OCI-LY7 (cell line): ENCODE results near the gene IGFN1. TPM values are rescaled to one million over a fixed set of nuclear protein-coding genes. Genes with fewer than 3 reads are reported as not detected.

Experiments used
- BruUV-seq: library from RNA; stranded (reverse); fragments of 400-500 nt; replicated peaks from 2 replicates; lab custom pipeline; 2021; lab: Mats Ljungman, UMichigan
- CTCF ChIA-PET: fragments of 300-600 bp; sonication (Branson Sonifier 250); formaldehyde crosslinking; loops from one replicate; lab custom pipeline; 2022; ENCODE audit warnings: antibody characterized with exemption; ENCODE audit not compliant: unreplicated experiment; lab: Charles Lee
- POLR2A ChIA-PET: fragments of 300-600 bp; sonication (Branson Sonifier 250); formaldehyde crosslinking; loops from one replicate; lab custom pipeline; 2022; ENCODE audit warnings: antibody characterized with exemption; lab: Charles Lee
- DNase-seq: peaks from one replicate; pipeline ENCODE4 v3.0.0-alpha.2; 2015; ENCODE audit warnings: low spot score
- H2AFZ ChIP-seq: fragments of 200-600 bp; sonication (generic), shearing (Covaris generic); 2 replicates; pipeline ENCODE4 v1.6.1; 2014; ENCODE audit warnings: mild to moderate bottlenecking, antibody characterized with exemption, low read length, moderate library complexity
- H3K27ac ChIP-seq: fragments of 200-600 bp; sonication (generic); 2 replicates; pipeline ENCODE4 v1.5.1; 2014; ENCODE audit warnings: mixed run types, low read depth, mild to moderate bottlenecking, moderate library complexity, low read length, inconsistent platforms; ENCODE audit not compliant: poor library complexity, severe bottlenecking
- H3K36me3 ChIP-seq: fragments of 200-600 bp; sonication (generic); 2 replicates; pipeline ENCODE4 v1.6.1; 2014; ENCODE audit warnings: mild to moderate bottlenecking, antibody characterized with exemption, low read length, moderate library complexity, mixed read lengths; ENCODE audit not compliant: insufficient read depth
- H3K4me1 ChIP-seq: fragments of 200-600 bp; sonication (generic); 2 replicates; pipeline ENCODE4 v1.5.1; 2014; ENCODE audit warnings: mild to moderate bottlenecking, low read length; ENCODE audit not compliant: insufficient read depth, poor library complexity, severe bottlenecking
- H3K4me2 ChIP-seq: fragments of 200-600 bp; sonication (generic); 2 replicates; pipeline ENCODE4 v1.6.1; 2014; ENCODE audit warnings: mild to moderate bottlenecking, low read length
- H3K4me3 ChIP-seq: fragments of 200-600 bp; sonication (generic); 2 replicates; pipeline ENCODE4 v1.5.1; 2014; ENCODE audit warnings: mild to moderate bottlenecking, low read depth, low read length; ENCODE audit not compliant: poor library complexity, severe bottlenecking
- H3K79me2 ChIP-seq: fragments of 200-600 bp; sonication (generic); 2 replicates; pipeline ENCODE4 v1.6.1; 2016; ENCODE audit warnings: low read depth, mild to moderate bottlenecking, low read length, moderate library complexity, mixed read lengths; ENCODE audit not compliant: insufficient read depth
- H3K9me2 ChIP-seq: fragments of 200-600 bp; sonication (generic); 2 replicates; pipeline ENCODE4 v1.6.1; 2016; ENCODE audit warnings: mild to moderate bottlenecking, low read length, mixed read lengths; ENCODE audit not compliant: insufficient read depth
- H3K9me3 ChIP-seq: fragments of 200-600 bp; sonication (generic); 2 replicates; pipeline ENCODE4 v1.6.1; 2014; ENCODE audit warnings: mild to moderate bottlenecking, mixed run types, low read length, mixed read lengths
- H4K20me1 ChIP-seq: fragments of 200-600 bp; sonication (generic); 2 replicates; pipeline ENCODE4 v1.6.1; 2014; ENCODE audit warnings: mild to moderate bottlenecking, antibody characterized with exemption, low read length, moderate library complexity, mixed read lengths; ENCODE audit not compliant: insufficient read depth
- EZH2phosphoT487 ChIP-seq: fragments of 200-600 bp; sonication (generic); IDR thresholded peaks from 2 replicates; pipeline ENCODE4 v1.6.1; 2018; ENCODE audit warnings: low read depth, borderline replicate concordance, mild to moderate bottlenecking, mixed run types, antibody characterized with exemption, low read length, moderate library complexity, mixed read lengths
- intact Hi-C: fragments of 100-400 bp; cut with micrococcal nuclease; formaldehyde crosslinking; loops from one replicate; pipeline ENCODE4 v1.10.0; 2022; ENCODE audit not compliant: unreplicated experiment
- total RNA-seq, 2 experiments: library from RNA; depleted of rRNA in 1 of 2; stranded (reverse); fragments of >200 nt in 1 of 2; shearing (Covaris generic) in 1 of 2; gene quantifications; 2 replicates each; pipeline ENCODE4 v1.2.3, GENCODE V29; 2014 to 2022
- TF ChIP-seq, protein P1 (sequence below): fragments of 200-600 bp; sonication (generic); conservative IDR thresholded peaks from 2 replicates; pipeline ENCODE4 v1.5.1; 2014; ENCODE audit warnings: mild to moderate bottlenecking, antibody characterized with exemption, low read length, moderate library complexity, mixed read lengths

The IGFN1 gene
- total RNA-seq, 2 experiments from 2014 or later = not detected

DNA sequence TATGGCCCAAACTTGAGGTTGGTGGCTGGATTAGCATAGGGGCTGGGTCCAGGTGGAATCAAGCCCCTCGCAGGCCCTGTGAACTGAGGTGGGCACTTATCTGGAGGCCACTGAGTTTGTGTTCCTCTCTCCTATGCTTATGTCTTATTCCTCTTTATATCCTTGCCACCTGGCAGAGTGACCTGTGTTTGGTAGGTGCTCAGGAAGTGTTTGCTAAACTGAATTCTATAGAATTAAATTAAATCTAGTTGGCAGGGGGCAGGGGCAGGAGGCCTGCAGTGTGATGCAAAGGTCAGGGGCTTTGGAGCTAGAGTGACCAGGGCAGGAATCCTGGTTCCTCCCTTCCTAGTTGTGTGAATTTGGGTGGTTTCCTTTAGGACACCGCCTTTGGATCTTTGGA, 35.3 kb upstream of the IGFN1 start:
- H3K4me3 ChIP-seq = no peak overlapping the region
- H3K4me1 ChIP-seq = peaks cover 14% of the 10 kb centered on the region
- no peak overlapping the region for H3K27ac ChIP-seq
- DNase-seq = no peak
- BruUV-seq = no TSS peak
- H4K20me1 ChIP-seq = no peaks in the 10 kb centered on the region
- TF ChIP-seq, protein P1, sequence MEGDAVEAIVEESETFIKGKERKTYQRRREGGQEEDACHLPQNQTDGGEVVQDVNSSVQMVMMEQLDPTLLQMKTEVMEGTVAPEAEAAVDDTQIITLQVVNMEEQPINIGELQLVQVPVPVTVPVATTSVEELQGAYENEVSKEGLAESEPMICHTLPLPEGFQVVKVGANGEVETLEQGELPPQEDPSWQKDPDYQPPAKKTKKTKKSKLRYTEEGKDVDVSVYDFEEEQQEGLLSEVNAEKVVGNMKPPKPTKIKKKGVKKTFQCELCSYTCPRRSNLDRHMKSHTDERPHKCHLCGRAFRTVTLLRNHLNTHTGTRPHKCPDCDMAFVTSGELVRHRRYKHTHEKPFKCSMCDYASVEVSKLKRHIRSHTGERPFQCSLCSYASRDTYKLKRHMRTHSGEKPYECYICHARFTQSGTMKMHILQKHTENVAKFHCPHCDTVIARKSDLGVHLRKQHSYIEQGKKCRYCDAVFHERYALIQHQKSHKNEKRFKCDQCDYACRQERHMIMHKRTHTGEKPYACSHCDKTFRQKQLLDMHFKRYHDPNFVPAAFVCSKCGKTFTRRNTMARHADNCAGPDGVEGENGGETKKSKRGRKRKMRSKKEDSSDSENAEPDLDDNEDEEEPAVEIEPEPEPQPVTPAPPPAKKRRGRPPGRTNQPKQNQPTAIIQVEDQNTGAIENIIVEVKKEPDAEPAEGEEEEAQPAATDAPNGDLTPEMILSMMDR = no peak
- no peak for TF ChIP-seq EZH2phosphoT487
- no peaks in the 10 kb centered on the region for H3K79me2 ChIP-seq
- H3K36me3 ChIP-seq = no peaks in the 10 kb centered on the region
- CTCF ChIA-PET = interaction anchor here (1.0 kb wide), 1 partner anchor 14 kb away, joined by 5 read pairs; no protein-coding TSS in a partner anchor
- no peak overlapping the region for H2AFZ ChIP-seq
- intact Hi-C loops = no loop called here
- H3K9me3 ChIP-seq = peaks cover 5% of the 10 kb centered on the region; the same call in 1 of the 2 replicates
- POLR2A ChIA-PET = interaction anchor here (0.6 kb wide), 1 partner anchor 36 kb away, joined by 4 read pairs; no protein-coding TSS in a partner anchor
- no peak overlapping the region for H3K4me2 ChIP-seq
- H3K9me2 ChIP-seq = no peaks in the 10 kb centered on the region

DNA sequence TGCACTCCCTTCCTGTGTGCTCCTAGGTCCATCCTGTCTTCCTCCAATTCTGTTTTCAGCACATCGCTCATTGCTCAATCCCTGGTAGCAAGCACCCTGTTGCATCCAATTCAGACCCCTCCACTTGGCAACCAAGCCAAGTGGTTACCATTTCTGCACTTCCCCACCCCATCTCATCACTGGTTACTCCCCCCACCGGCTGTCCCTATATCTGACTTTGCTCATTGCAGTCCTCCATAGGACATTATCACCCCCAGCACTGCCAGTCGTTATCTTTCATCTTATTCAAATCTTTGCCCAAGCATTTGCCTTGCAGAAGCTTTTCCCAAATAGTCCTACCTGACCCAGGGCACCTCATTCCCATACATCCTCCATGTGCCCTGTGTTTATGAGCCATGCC, 34.3 kb upstream of the IGFN1 start:
- Histone ChIP-seq H3K9me2 (no peaks in the 10 kb centered on the region), H3K9me3 (peaks cover 5% of the 10 kb centered on the region; the same call in 1 of the 2 replicates), H3K27ac (no peak overlapping the region), H3K4me1 (peaks cover 17% of the 10 kb centered on the region), H3K36me3 (no peaks in the 10 kb centered on the region), H3K4me3 (no peak overlapping the region), H2AFZ (no peak overlapping the region), H3K79me2 (no peaks in the 10 kb centered on the region), H3K4me2 (no peak overlapping the region), H4K20me1 (no peaks in the 10 kb centered on the region)
- ChIA-PET CTCF (no interaction called here), POLR2A (no interaction called here)
- no peak for TF ChIP-seq EZH2phosphoT487
- TF ChIP-seq, protein P1 = no peak
- no TSS peak for BruUV-seq
- intact Hi-C loops = no loop called here
- no peak for DNase-seq

DNA sequence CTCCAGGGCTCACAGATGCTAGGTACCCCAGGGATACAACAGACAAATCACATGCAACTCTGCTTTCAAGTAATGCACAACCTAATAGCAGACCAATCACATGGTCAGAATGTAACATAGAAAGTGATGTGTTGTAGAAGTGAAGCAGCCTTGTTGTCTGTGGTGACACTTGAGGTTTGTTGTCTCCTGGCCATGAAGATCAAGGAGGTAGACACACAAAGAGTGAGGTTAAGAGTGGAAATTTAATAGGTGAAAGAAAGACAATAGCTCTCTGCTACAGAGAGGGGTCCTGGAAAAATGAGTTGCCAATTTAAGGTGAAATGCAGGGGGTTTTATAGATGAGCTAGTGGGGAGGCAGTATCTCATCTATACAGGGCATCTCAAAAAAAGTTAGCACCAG, 33.8 kb upstream of the IGFN1 start:
- intact Hi-C loops = no loop called here
- Histone ChIP-seq H3K79me2 (no peaks in the 10 kb centered on the region), H3K4me1 (peaks cover 17% of the 10 kb centered on the region), H3K9me2 (no peaks in the 10 kb centered on the region), H3K27ac (no peak overlapping the region), H3K36me3 (no peaks in the 10 kb centered on the region), H4K20me1 (no peaks in the 10 kb centered on the region), H3K4me2 (no peak overlapping the region), H2AFZ (no peak overlapping the region), H3K9me3 (peaks cover 5% of the 10 kb centered on the region; the same call in 1 of the 2 replicates), H3K4me3 (no peak overlapping the region)
- TF ChIP-seq, protein P1 = no peak
- TF ChIP-seq EZH2phosphoT487 = no peak
- POLR2A ChIA-PET = interaction anchor here (0.6 to 0.7 kb wide), 2 partner anchors 10 to 158 kb away, joined by 3 to 4 read pairs; no protein-coding TSS in a partner anchor
- no TSS peak for BruUV-seq
- CTCF ChIA-PET = no interaction called here
- DNase-seq = no peak
